Heart left ventricle (tissue), 16 donors: ENCODE results near the gene PATJ. TPM values are rescaled to one million over a fixed set of nuclear protein-coding genes. Genes with fewer than 3 reads are reported as not detected.

Source experiments
- ATAC-seq, 4 donors: fragments of 200-7000 bp; cut with Tn5 transposase; one replicate each; pipeline ENCODE4 v1.9.1; 2020 to 2022; ENCODE audit warnings: moderate library complexity in 4 of 4, mild to moderate bottlenecking in 3 of 4, moderate number of reproducible peaks in 1 of 4
- DNase-seq, 5 donors: peaks; one replicate each; pipeline ENCODE4 v3.0.0-alpha.2; 2020
- H3K27ac ChIP-seq, 12 donors: fragments of 200-600 bp; sonication (generic) in 4 of 12; one replicate each; pipeline versions ENCODE4 v1.5.0 to v1.8.0; 2016 to 2022; ENCODE audit warnings: mild to moderate bottlenecking in 2 of 12
- H3K27me3 ChIP-seq, 9 donors: fragments of 200-600 bp; sonication (generic) in 2 of 9; one replicate each; pipeline versions ENCODE4 v1.5.1 to v1.8.0; 2016 to 2022; ENCODE audit warnings: mild to moderate bottlenecking in 3 of 9
- H3K36me3 ChIP-seq, 9 donors: fragments of 200-600 bp; sonication (generic) in 2 of 9; one replicate each; pipeline versions ENCODE4 v1.5.0 to v1.8.0; 2018 to 2022; ENCODE audit warnings: mild to moderate bottlenecking in 2 of 9
- H3K4me1 ChIP-seq, 12 donors: fragments of 200-600 bp; sonication (generic) in 4 of 12; one replicate each; pipeline versions ENCODE4 v1.5.0 to v1.8.0; 2016 to 2022; ENCODE audit warnings: mild to moderate bottlenecking in 3 of 12
- H3K4me3 ChIP-seq, 12 donors: fragments of 200-600 bp; sonication (generic) in 4 of 12; one replicate each; pipeline versions ENCODE4 v1.5.0 to v1.8.0; 2017 to 2022; ENCODE audit warnings: mild to moderate bottlenecking in 9 of 12, moderate library complexity in 4 of 12
- H3K9me3 ChIP-seq, 12 donors: fragments of 200-600 bp; sonication (generic) in 4 of 12; one replicate each; pipeline versions ENCODE4 v1.5.0 to v1.8.0; 2016 to 2022; ENCODE audit warnings: mild to moderate bottlenecking in 1 of 12
- POLR2A ChIP-seq, 2 donors: fragments of 450-650 bp; IDR thresholded peaks; one replicate each; pipeline ENCODE4 v1.6.1; 2017; ENCODE audit warnings: antibody characterized with exemption in 2 of 2, mild to moderate bottlenecking in 2 of 2, moderate library complexity in 2 of 2
- WGBS, 4 donors: extraction: QIAGEN DNeasy Blood & Tissue Kit in 2 of 4; methylation state at CpG; one replicate each; pipeline versions ENCODE4 v1.1.5 to v1.1.7; 2013 to 2018; 5-methylcytosine and 5-hydroxymethylcytosine counted together
- intact Hi-C, 10 donors: fragments of 100-400 bp; cut with DNase I; formaldehyde crosslinking; loops; one replicate each; pipeline versions ENCODE4 v1.11.1 to v1.14.2; 2022
- polyA plus RNA-seq, 2 donors: library from polyadenylated mRNA; stranded (reverse); fragments of 200-250 nt; gene quantifications; one replicate each; pipeline ENCODE4 v1.2.3, GENCODE V29; 2013
- total RNA-seq, 9 donors: library from RNA; depleted of rRNA in 2 of 9; stranded (reverse); fragments of >200 nt in 2 of 9; fragmentation: NEBNext Ultra II Directional in 3 of 9; extraction: Animal tissue kit (Norgen Biotek cat#: 25700) in 3 of 9; gene quantifications; one replicate each; pipeline versions ENCODE4 v1.1.0 to v1.2.4, GENCODE V29; 2016 to 2023
- TF ChIP-seq, protein P1 (sequence below), 12 donors: fragments of 200-600 bp; sonication (generic) in 4 of 12; IDR thresholded peaks; one replicate each; pipeline versions ENCODE4 v1.5.0 to v1.8.0; 2018 to 2022; ENCODE audit warnings: antibody characterized with exemption in 12 of 12, mild to moderate bottlenecking in 5 of 12
- donor health status: ischemic (EF 13 %, LVEDD 7.1; RV severe dilation, severe dysfunction).
- donor health status: healthy with polysubstance abuse.
- donor health status: DM: no; HTN: yes; CAD: no.
- donor health status: DM: no; HTN: no; CAD: no.
- donor health status: ischemic (EF 25% LVEDD 6.9; RV normal size, moderate dysfunction).
- donor health status: ischemic (EF 25% LVEDD 5.7; RV mildly dilated, moderate dysfunction).
- donor health status: healthy.
- donor health status: DM: yes; HTN: yes; CAD: no.
- donor health status: ischemic (EF 35%, LVEDD 5.7; RV mildly dilated, moderate dysfunction).
- donor health status: nonischemic (EF 11% LVEDD 7.7; RV severe dilation, severe dysfunction).
- donor health status: DM: yes; HTN: yes; CAD: no.
- donor health status: PGD.
- donor health status: ischemic (EF 29% LVEDD 5.4; RV normal size, mild dysfunction).
- donor health status: nonischemic (EF 23%, LVEDD 6.1; RV moderate dilation, normal function).

PATJ gene
- total and polyA plus RNA-seq, 11 donors = 6.6 to 190 (median 105) TPM

DNA sequence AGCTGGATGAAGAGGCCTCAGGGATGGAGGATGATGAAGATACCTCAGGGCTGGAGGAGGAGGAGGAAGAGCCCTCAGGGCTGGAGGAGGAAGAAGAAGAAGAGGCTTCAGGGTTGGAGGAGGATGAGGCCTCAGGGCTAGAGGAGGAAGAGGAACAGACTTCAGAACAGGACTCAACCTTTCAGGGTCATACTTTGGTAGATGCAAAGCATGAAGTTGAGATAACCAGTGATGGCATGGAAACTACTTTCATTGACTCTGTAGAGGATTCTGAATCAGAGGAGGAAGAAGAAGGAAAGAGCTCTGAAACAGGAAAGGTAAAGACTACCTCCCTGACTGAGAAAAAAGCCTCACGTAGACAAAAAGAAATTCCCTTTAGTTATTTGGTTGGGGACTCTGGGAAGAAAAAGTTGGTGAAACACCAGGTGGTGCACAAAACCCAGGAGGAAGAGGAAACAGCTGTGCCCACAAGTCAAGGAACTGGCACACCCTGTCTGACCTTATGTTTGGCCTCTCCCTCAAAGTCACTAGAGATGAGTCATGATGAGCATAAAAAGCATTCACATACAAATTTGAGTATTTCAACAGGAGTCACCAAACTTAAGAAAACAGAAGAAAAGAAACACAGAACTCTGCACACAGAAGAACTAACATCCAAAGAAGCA, 467.8 kb downstream of the PATJ start:
- intact Hi-C loops = no loop called here
- H3K4me3 ChIP-seq = no peak overlapping the region
- H3K9me3 ChIP-seq = peaks cover 0 to 27% (median 10%) of the 10 kb centered on the region in 12 donors
- H3K27ac ChIP-seq = no peak overlapping the region
- DNase-seq = no peak
- no peaks in the 10 kb centered on the region for H3K4me1 ChIP-seq
- H3K36me3 ChIP-seq = no peaks in the 10 kb centered on the region
- peaks cover 0 to 2% (median 0%) of the 10 kb centered on the region in 9 donors for H3K27me3 ChIP-seq
- no peak for TF ChIP-seq POLR2A (IDR thresholded peaks at IDR 0.05)
- TF ChIP-seq, protein P1, sequence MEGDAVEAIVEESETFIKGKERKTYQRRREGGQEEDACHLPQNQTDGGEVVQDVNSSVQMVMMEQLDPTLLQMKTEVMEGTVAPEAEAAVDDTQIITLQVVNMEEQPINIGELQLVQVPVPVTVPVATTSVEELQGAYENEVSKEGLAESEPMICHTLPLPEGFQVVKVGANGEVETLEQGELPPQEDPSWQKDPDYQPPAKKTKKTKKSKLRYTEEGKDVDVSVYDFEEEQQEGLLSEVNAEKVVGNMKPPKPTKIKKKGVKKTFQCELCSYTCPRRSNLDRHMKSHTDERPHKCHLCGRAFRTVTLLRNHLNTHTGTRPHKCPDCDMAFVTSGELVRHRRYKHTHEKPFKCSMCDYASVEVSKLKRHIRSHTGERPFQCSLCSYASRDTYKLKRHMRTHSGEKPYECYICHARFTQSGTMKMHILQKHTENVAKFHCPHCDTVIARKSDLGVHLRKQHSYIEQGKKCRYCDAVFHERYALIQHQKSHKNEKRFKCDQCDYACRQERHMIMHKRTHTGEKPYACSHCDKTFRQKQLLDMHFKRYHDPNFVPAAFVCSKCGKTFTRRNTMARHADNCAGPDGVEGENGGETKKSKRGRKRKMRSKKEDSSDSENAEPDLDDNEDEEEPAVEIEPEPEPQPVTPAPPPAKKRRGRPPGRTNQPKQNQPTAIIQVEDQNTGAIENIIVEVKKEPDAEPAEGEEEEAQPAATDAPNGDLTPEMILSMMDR (IDR thresholded peaks at IDR 0.05) = no peak
- 66 to 89% (median 80%) methylated on average over 1 of the region's 1 CpG for WGBS, 4 donors
- ATAC-seq = no peak

DNA sequence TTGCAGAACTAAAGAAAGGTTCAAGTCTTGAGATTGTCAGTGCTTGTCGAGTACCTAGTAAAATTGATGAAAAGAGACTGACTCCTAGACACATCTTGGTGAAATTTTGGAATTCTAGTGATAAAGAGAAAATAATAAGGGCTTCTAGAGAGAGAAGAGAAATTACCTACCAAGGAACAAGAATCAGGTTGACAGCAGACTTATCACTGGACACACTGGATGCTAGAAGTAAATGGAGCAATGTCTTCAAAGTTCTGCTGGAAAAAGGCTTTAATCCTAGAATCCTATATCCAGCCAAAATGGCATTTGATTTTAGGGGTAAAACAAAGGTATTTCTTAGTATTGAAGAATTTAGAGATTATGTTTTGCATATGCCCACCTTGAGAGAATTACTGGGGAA, 468.7 kb downstream of the PATJ start:
- no peak for DNase-seq
- Histone ChIP-seq H3K9me3 (peaks cover 0 to 27% (median 10%) of the 10 kb centered on the region in 12 donors), H3K4me1 (no peaks in the 10 kb centered on the region), H3K27me3 (peaks cover 0 to 2% (median 0%) of the 10 kb centered on the region in 9 donors), H3K27ac (no peak overlapping the region), H3K4me3 (no peak overlapping the region), H3K36me3 (no peaks in the 10 kb centered on the region)
- no peak for ATAC-seq
- no peak for TF ChIP-seq POLR2A (IDR thresholded peaks at IDR 0.05)
- TF ChIP-seq, protein P1 (IDR thresholded peaks at IDR 0.05) = no peak
- intact Hi-C loops = no loop called here
- whole genome bisulfite sequencing, 4 donors = 88 to 100% (median 97%) methylated on average over 1 of the region's 1 CpG

DNA sequence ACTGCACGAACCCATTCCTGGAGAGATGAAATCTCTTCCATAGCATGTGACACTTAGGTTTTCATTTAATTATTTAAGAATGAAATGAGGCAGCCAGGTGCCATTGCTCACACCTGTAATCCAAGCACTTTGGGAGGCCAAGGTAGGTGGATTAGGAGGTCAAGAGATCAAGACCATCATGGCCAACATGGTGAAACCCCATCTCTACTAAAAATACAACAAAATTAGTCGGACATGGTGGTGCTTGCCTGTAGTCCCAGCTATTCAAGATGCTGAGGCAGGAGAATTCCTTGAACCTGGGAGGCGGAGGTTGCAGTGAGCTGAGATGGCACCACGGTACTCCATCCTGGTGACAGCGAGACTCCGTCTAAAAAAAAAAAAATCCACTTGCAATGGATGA, 470.1 kb downstream of the PATJ start:
- Histone ChIP-seq H3K27ac (no peak overlapping the region), H3K4me3 (no peak overlapping the region), H3K9me3 (peaks cover 0 to 24% (median 10%) of the 10 kb centered on the region in 12 donors), H3K36me3 (no peaks in the 10 kb centered on the region), H3K4me1 (no peaks in the 10 kb centered on the region), H3K27me3 (no peaks in the 10 kb centered on the region)
- TF ChIP-seq, protein P1 (IDR thresholded peaks at IDR 0.05) = no peak
- TF ChIP-seq POLR2A (IDR thresholded peaks at IDR 0.05) = no peak
- no peak for ATAC-seq
- WGBS, 4 donors = 84 to 95% (median 90%) methylated on average over 6 of the region's 6 CpGs
- intact Hi-C loops = no loop called here
- DNase-seq = no peak

DNA sequence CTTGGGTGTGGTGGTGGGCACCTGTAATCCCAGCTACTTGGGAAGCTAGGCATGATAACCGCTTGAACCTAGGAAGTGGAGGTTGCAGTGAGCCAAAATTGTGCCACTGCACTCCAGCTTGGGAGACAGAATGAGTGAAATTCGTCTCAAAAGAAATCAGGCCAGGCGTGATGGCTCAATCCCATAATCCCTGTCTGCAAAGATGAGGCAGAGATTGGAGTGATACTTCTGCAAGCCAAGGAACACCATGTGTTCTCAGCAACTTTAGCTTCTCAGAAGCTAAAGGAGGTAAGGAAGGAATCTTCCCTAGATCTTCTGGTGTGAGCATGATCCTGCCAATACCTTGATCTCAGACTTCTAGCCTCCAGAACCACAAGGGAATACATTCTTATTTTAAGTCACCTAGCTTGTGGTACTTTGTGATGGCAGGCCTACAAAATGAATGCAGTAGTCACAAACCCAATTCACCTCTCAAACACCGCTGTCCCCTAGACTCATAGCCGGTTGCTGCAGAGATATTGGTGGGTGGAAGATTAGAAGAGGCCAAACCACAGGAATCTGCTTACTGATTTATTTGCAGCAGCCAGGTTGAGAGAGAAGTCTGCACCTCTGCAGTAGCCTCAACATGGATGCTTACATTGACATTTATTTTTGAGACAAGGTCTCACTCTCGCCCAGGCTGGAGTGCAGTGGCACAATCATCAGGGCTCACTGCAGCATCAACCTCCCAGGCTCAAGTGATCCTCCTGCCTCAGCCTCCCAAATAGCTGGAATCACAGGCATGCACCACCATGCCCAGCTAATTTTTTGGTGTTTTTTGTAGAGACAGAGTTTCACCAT, 471.0 kb downstream of the PATJ start:
- intact Hi-C loops = no loop called here
- ATAC-seq (no peak), DNase-seq (no peak)
- Histone ChIP-seq H3K27me3 (no peaks in the 10 kb centered on the region), H3K4me1 (no peaks in the 10 kb centered on the region), H3K4me3 (no peak overlapping the region), H3K9me3 (peaks cover 0 to 24% (median 10%) of the 10 kb centered on the region in 12 donors), H3K36me3 (no peaks in the 10 kb centered on the region), H3K27ac (no peak overlapping the region)
- TF ChIP-seq POLR2A (IDR thresholded peaks at IDR 0.05) = no peak
- TF ChIP-seq, protein P1 (IDR thresholded peaks at IDR 0.05) = no peak
- WGBS, 4 donors = 76 to 84% (median 80%) methylated on average over 6 of the region's 6 CpGs
